ENCODE results near the gene SIN3B. TPM values are rescaled to one million over a fixed set of nuclear protein-coding genes. Genes with fewer than 3 reads are reported as not detected.

Gene SIN3B
- total and polyA plus RNA-seq, 9 of the 15 experiments (the other 6 are each of a cell fraction or from before 2014, with no cell fraction given), result 0.51 to 34.2 (median 14.3) TPM

DNA sequence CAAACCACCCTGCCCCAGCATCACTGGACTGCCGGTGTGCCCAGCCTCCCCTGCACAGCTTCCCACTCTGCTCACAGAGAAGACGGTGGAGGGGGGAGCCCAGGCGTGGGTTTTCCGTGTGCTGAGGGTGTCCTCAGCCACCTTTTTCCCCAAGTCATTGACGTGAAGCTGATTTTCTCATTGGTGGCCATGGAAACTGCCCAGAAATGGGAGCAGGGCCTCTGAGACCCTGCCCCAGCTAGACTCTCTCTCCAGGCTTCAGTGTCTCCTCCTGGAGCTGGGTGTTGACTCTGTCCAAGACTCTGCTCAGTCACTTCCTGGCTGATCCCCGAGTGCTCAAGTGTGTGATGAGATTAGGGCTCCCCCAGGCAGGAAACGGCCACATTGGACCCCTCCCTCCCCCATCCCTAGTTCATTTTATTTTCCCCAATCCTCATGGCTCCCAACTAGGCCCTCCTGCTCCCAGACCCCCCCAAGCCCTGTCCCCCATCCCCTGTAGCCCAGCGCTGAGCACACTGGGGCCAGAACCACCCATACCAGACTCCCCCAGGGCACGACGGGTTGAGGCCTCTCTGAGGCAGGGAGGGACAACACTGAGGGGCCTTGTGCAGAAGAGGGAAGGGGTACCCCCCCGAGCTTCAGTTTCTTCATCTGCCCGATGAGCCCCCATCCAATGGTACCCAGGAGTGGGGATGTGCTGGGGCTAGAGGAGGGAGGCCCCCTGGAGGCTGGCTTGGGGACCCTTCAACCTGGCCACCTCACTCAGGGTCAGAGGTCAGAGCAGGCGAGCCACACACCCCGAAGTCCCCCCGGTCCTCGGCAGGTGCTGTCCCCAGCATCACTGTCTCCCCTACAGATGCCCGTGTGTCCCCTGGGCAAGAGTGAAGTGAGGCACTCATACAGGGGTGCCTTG lies 58.4 kb downstream of the SIN3B start (continued):
- TF ChIP-seq, protein P1, sequence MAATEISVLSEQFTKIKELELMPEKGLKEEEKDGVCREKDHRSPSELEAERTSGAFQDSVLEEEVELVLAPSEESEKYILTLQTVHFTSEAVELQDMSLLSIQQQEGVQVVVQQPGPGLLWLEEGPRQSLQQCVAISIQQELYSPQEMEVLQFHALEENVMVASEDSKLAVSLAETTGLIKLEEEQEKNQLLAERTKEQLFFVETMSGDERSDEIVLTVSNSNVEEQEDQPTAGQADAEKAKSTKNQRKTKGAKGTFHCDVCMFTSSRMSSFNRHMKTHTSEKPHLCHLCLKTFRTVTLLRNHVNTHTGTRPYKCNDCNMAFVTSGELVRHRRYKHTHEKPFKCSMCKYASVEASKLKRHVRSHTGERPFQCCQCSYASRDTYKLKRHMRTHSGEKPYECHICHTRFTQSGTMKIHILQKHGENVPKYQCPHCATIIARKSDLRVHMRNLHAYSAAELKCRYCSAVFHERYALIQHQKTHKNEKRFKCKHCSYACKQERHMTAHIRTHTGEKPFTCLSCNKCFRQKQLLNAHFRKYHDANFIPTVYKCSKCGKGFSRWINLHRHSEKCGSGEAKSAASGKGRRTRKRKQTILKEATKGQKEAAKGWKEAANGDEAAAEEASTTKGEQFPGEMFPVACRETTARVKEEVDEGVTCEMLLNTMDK (IDR thresholded peaks at IDR 0.05; ENCODE audit: borderline replicate concordance, insufficient read depth, low read depth, low read length, poor library complexity, severe bottlenecking), result peak; percentile 58
- TF ChIP-seq, protein P2, sequence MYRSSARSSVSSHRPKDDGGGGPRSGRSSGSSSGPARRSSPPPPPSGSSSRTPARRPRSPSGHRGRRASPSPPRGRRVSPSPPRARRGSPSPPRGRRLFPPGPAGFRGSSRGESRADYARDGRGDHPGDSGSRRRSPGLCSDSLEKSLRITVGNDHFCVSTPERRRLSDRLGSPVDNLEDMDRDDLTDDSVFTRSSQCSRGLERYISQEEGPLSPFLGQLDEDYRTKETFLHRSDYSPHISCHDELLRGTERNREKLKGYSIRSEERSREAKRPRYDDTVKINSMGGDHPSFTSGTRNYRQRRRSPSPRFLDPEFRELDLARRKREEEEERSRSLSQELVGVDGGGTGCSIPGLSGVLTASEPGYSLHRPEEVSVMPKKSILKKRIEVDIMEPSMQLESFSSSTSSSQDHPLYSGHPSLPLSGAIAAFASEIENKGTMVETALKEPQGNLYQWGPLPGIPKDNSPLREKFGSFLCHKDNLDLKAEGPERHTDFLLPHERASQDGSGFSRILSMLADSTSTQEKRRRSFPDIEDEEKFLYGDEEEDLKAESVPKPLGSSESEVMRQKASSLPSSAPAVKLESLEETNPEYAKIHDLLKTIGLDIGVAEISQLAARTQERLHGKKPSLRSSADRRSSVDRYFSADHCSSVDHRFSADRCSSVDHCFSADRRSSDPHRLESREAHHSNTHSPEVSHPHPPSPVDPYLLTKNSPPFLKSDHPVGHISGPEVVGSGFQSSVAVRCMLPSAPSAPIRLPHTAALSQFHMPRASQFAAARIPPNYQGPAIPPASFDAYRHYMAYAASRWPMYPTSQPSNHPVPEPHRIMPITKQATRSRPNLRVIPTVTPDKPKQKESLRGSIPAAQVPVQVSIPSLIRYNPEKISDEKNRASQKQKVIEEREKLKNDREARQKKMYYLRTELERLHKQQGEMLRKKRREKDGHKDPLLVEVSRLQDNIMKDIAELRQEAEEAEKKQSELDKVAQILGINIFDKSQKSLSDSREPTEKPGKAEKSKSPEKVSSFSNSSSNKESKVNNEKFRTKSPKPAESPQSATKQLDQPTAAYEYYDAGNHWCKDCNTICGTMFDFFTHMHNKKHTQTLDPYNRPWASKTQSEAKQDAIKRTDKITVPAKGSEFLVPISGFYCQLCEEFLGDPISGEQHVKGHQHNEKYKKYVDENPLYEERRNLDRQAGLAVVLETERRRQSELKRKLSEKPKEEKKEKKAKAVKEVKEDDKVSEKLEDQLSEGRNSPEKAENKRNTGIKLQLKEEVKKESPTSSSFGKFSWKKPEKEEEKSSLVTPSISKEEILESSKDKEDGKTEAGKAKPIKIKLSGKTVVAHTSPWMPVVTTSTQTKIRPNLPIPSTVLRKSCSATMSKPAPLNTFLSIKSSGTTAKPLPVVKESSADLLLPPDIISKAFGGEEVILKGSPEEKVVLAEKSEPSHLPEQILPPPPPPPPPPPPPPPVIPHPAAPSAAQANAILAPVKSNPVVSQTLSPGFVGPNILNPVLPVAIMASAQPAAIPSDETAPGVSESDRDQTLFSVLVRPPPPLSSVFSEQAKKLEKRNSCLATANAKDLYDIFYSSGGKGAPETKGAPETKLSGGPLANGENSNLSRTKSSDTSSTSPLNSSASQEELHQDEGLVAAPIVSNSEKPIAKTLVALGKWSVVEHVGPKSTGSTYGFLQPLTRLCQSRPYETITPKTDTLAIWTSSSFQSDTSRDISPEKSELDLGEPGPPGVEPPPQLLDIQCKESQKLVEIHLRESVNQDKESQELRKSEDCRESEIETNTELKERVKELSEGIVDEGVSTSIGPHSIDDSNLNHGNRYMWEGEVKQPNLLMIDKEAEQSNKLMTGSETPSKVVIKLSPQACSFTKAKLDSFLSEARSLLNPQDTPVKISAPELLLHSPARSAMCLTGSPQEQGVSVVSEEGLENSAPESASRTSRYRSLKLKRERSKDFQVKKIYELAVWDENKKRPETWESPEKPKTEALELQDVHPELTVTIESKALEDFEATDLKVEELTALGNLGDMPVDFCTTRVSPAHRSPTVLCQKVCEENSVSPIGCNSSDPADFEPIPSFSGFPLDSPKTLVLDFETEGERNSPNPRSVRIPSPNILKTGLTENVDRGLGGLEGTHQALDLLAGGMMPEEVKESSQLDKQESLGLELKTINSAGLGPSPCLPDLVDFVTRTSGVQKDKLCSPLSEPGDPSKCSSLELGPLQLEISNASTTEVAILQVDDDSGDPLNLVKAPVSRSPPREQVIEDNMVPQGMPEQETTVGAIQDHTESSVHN (IDR thresholded peaks at IDR 0.05; ENCODE audit: borderline replicate concordance in 1 of 2, low read depth in 1 of 2), result no peak
- TF ChIP-seq BCOR (IDR thresholded peaks at IDR 0.05), result no peak
- TF ChIP-seq TGIF2 (CRISPR knock-in tag; IDR thresholded peaks at IDR 0.05), result no peak
- TF ChIP-seq ZC3H11A (IDR thresholded peaks at IDR 0.05; ENCODE audit: low read depth, low read length), result no peak
- no peak for TF ChIP-seq CBX5 (IDR thresholded peaks at IDR 0.05; ENCODE audit: borderline replicate concordance, low read depth)
- TF ChIP-seq TAF9B (IDR thresholded peaks at IDR 0.05; ENCODE audit: partially characterized antibody), result peak; percentile 47
- TF ChIP-seq TAF7 (tag; IDR thresholded peaks at IDR 0.05), result no peak
- TF ChIP-seq NFE2 (IDR thresholded peaks at IDR 0.05; ENCODE audit: low read depth), result peak; percentile 82
- TF ChIP-seq, protein P3, sequence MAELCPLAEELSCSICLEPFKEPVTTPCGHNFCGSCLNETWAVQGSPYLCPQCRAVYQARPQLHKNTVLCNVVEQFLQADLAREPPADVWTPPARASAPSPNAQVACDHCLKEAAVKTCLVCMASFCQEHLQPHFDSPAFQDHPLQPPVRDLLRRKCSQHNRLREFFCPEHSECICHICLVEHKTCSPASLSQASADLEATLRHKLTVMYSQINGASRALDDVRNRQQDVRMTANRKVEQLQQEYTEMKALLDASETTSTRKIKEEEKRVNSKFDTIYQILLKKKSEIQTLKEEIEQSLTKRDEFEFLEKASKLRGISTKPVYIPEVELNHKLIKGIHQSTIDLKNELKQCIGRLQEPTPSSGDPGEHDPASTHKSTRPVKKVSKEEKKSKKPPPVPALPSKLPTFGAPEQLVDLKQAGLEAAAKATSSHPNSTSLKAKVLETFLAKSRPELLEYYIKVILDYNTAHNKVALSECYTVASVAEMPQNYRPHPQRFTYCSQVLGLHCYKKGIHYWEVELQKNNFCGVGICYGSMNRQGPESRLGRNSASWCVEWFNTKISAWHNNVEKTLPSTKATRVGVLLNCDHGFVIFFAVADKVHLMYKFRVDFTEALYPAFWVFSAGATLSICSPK (IDR thresholded peaks at IDR 0.05; ENCODE audit: borderline replicate concordance), result no peak
- TF ChIP-seq LEF1 (IDR thresholded peaks at IDR 0.05), result peak; percentile 74
